Measurements from ENCODE around the gene AFTPH. TPM values are rescaled to one million over a fixed set of nuclear protein-coding genes. Genes with fewer than 3 reads are reported as not detected.

Gene AFTPH
- total RNA-seq, 1 donor from 2014 or later, result 13.3 TPM

GRCh38 chr2:64581777-64582539 is 57.8 kb downstream of the AFTPH start:
- H3K4me3 Mint-ChIP-seq (ENCODE audit: unreplicated experiment), result no peak overlapping the region
- no peaks in the 10 kb centered on the region for H3K9me3 Mint-ChIP-seq (ENCODE audit: unreplicated experiment)
- H3K27ac Mint-ChIP-seq (ENCODE audit: unreplicated experiment), result no peak overlapping the region
- DNase-seq, result no peak
- no peaks in the 10 kb centered on the region for H3K27me3 Mint-ChIP-seq (ENCODE audit: unreplicated experiment)
- H3K4me1 Mint-ChIP-seq (ENCODE audit: low read depth, unreplicated experiment), result no peaks in the 10 kb centered on the region
- no peak for TF ChIP-seq CTCF (IDR thresholded peaks at IDR 0.05; ENCODE audit: partially characterized antibody, unreplicated experiment)
- H3K36me3 Mint-ChIP-seq (ENCODE audit: unreplicated experiment), result no peaks in the 10 kb centered on the region

GRCh38 chr2:64582774-64583340 is 58.7 kb downstream of the AFTPH start:
- Mint-ChIP-seq H3K4me1 (ENCODE audit: low read depth, unreplicated experiment) (no peaks in the 10 kb centered on the region), H3K9me3 (ENCODE audit: unreplicated experiment) (no peaks in the 10 kb centered on the region), H3K27ac (ENCODE audit: unreplicated experiment) (no peak overlapping the region), H3K27me3 (ENCODE audit: unreplicated experiment) (no peaks in the 10 kb centered on the region), H3K4me3 (ENCODE audit: unreplicated experiment) (no peak overlapping the region), H3K36me3 (ENCODE audit: unreplicated experiment) (no peaks in the 10 kb centered on the region)
- DNase-seq, result no peak
- no peak for TF ChIP-seq CTCF (IDR thresholded peaks at IDR 0.05; ENCODE audit: partially characterized antibody, unreplicated experiment)

GRCh38 chr2:64586054-64586453 is 61.9 kb downstream of the AFTPH start:
- no peak for DNase-seq
- no peaks in the 10 kb centered on the region for H3K27me3 Mint-ChIP-seq (ENCODE audit: unreplicated experiment)
- no peak overlapping the region for H3K27ac Mint-ChIP-seq (ENCODE audit: unreplicated experiment)
- no peaks in the 10 kb centered on the region for H3K36me3 Mint-ChIP-seq (ENCODE audit: unreplicated experiment)
- no peaks in the 10 kb centered on the region for H3K9me3 Mint-ChIP-seq (ENCODE audit: unreplicated experiment)
- H3K4me1 Mint-ChIP-seq (ENCODE audit: low read depth, unreplicated experiment), result no peaks in the 10 kb centered on the region
- H3K4me3 Mint-ChIP-seq (ENCODE audit: unreplicated experiment), result no peak overlapping the region
- TF ChIP-seq CTCF (IDR thresholded peaks at IDR 0.05; ENCODE audit: partially characterized antibody, unreplicated experiment), result no peak

- no peaks in the 10 kb centered on the region for H3K4me1 Mint-ChIP-seq (ENCODE audit: low read depth, unreplicated experiment)
- H3K9me3 Mint-ChIP-seq (ENCODE audit: unreplicated experiment), result no peaks in the 10 kb centered on the region
- no peak for DNase-seq
- H3K27me3 Mint-ChIP-seq (ENCODE audit: unreplicated experiment), result no peaks in the 10 kb centered on the region
- peak; percentile 49 for TF ChIP-seq CTCF (IDR thresholded peaks at IDR 0.05; ENCODE audit: partially characterized antibody, unreplicated experiment)
- no peak overlapping the region for H3K4me3 Mint-ChIP-seq (ENCODE audit: unreplicated experiment)
- no peak overlapping the region for H3K27ac Mint-ChIP-seq (ENCODE audit: unreplicated experiment)
- H3K36me3 Mint-ChIP-seq (ENCODE audit: unreplicated experiment), result no peaks in the 10 kb centered on the region
These were observed 62.9 kb downstream of the AFTPH start for GRCh38 chr2:64586883-64587481.

GRCh38 chr2:64587561-64587960 is 63.4 kb downstream of the AFTPH start:
- no peak for TF ChIP-seq CTCF (IDR thresholded peaks at IDR 0.05; ENCODE audit: partially characterized antibody, unreplicated experiment)
- Mint-ChIP-seq H3K27me3 (ENCODE audit: unreplicated experiment) (no peaks in the 10 kb centered on the region), H3K36me3 (ENCODE audit: unreplicated experiment) (no peaks in the 10 kb centered on the region), H3K4me1 (ENCODE audit: low read depth, unreplicated experiment) (no peaks in the 10 kb centered on the region), H3K27ac (ENCODE audit: unreplicated experiment) (no peak overlapping the region), H3K9me3 (ENCODE audit: unreplicated experiment) (no peaks in the 10 kb centered on the region), H3K4me3 (ENCODE audit: unreplicated experiment) (no peak overlapping the region)
- no peak for DNase-seq

All from glutamatergic neuron (in vitro differentiated cells).